Measurements from ENCODE around the gene NAIF1.

GRCh38 chr9:128068386-128069205 lies 1.5 kb upstream of the NAIF1 start:
- TF ChIP-seq FOXM1 (IDR thresholded peaks at IDR 0.05; ENCODE audit: borderline replicate concordance, low read depth) (no peak), CREB1 (IDR thresholded peaks at IDR 0.05; ENCODE audit: low read depth) (no peak), YY1 (IDR thresholded peaks at IDR 0.05; ENCODE audit: low read depth) (no peak), USF1 (IDR thresholded peaks at IDR 0.05) (no peak)

Data from Ishikawa (cell line).